ENCODE data around the gene AARS2. TPM values are rescaled to one million over a fixed set of nuclear protein-coding genes. Genes with fewer than 3 reads are reported as not detected.

The AARS2 gene
- total RNA-seq, 1 experiment from 2014 or later = 21.7 TPM

- Histone ChIP-seq H3K9ac (ENCODE audit: extremely low read depth, insufficient read length, low read length) (no peak overlapping the region), H3K56ac (ENCODE audit: insufficient read length, low read depth, low read length) (no peak overlapping the region), H2BK120ac (ENCODE audit: low read depth, low read length, poor library complexity, severe bottlenecking) (no peak overlapping the region), H3K79me2 (ENCODE audit: insufficient read depth, low read length) (no peaks in the 10 kb centered on the region), H3K27ac (ENCODE audit: insufficient read length, low read depth, low read length) (no peak overlapping the region), H2AK5ac (ENCODE audit: insufficient read length, low read length) (no peak overlapping the region), H3T11ph (ENCODE audit: low read length) (no peak overlapping the region), H2BK12ac (ENCODE audit: insufficient read length, low read depth, low read length) (no peak overlapping the region), H3K27me3 (ENCODE audit: insufficient read depth, low read length) (0 out of 2 replicates have a peak, but pooled peaks cover 3% of the 10 kb centered on the region), H4K8ac (replicated peaks; ENCODE audit: insufficient read length, low read depth, low read length) (no peak overlapping the region), H2BK15ac (ENCODE audit: low read depth, low read length) (no peak overlapping the region), H3K23me2 (ENCODE audit: insufficient read length, low read depth, low read length, poor library complexity, severe bottlenecking) (no peaks in the 10 kb centered on the region), H3K9me3 (ENCODE audit: control insufficient read depth, low read depth, low read length) (no peaks in the 10 kb centered on the region), H3K4me2 (ENCODE audit: insufficient read depth, insufficient read length, low read length) (no peak overlapping the region), H4K20me1 (ENCODE audit: control insufficient read depth, insufficient read depth, insufficient read length) (no peaks in the 10 kb centered on the region), H3K4me1 (ENCODE audit: insufficient read depth, low read length) (peaks cover 2% of the 10 kb centered on the region; the same call in 1 of the 2 replicates), H3K18ac (ENCODE audit: insufficient read length, low read depth, low read length) (no peak overlapping the region), H2AFZ (ENCODE audit: low read length) (no peak overlapping the region), H4K91ac (ENCODE audit: insufficient read length, low read depth, low read length) (no peak overlapping the region), H2BK20ac (ENCODE audit: low read depth, low read length, poor library complexity, severe bottlenecking) (no peak overlapping the region), H3K4ac (ENCODE audit: low read depth, low read length) (no peak overlapping the region), H3K14ac (ENCODE audit: insufficient read depth, low read length) (no peak overlapping the region), H4K5ac (ENCODE audit: insufficient read length, low read depth, low read length) (no peak overlapping the region), H3K79me1 (ENCODE audit: insufficient read depth, low read depth, low read length, poor library complexity, severe bottlenecking) (no peaks in the 10 kb centered on the region), H2BK5ac (ENCODE audit: insufficient read length, low read length) (no peak overlapping the region), H3K23ac (ENCODE audit: insufficient read length, low read depth, low read length) (no peak overlapping the region)
- no peak overlapping the region for H3K27ac Mint-ChIP-seq
- no peaks in the 10 kb centered on the region for H3K36me3 Mint-ChIP-seq (ENCODE audit: insufficient read depth in 1 of 3, low read depth in 3 of 3)
- no peak for TF ChIP-seq CTCF (conservative IDR thresholded peaks at IDR 0.05)
- no CpG with 5 or more reads among the region's 5 CpGs for WGBS (ENCODE audit: extremely low coverage, insufficient read length, low lambda C conversion rate)
- DNase-seq = no peak
- H3K4me3 Mint-ChIP-seq = no peak overlapping the region
- no peaks in the 10 kb centered on the region; a peak in 2 of 5 replicates for H3K9me3 Mint-ChIP-seq
- peaks cover 12% of the 10 kb centered on the region for H3K27me3 Mint-ChIP-seq (ENCODE audit: low read depth)
- peaks cover 36 to 42% of the 10 kb centered on the region in 2 experiments for H3K4me1 Mint-ChIP-seq
These were observed 20.8 kb upstream of the AARS2 start for GRCh38 chr6:44333942-44334341.

Data from H9 (cell line).